ENCODE data around the gene DUSP19. TPM values are rescaled to one million over a fixed set of nuclear protein-coding genes. Genes with fewer than 3 reads are reported as not detected.

The DUSP19 gene
- total RNA-seq, 1 experiment from 2014 or later, result 1.8 TPM

DNA sequence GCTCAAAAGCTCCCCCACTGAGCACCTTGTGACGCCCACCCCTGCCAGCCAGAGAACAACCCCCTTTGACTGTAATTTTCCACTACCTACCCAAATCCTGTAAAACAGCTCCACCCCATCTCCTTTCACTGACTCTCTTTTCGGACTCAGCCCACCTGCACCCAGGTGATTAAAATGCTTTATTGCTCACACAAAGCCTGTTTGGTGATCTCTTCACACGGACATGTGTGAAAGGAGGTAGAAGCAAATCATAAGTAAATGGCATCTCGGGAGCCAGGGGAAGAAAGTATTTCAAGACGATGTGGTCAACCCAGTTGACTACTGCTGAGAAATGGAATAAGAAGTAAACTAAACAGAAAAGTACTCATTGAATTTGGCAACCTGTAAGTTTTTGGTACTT lies 29.1 kb upstream of the DUSP19 start:
- no peak overlapping the region for H3K18ac ChIP-seq (ENCODE audit: insufficient read length, low read depth, low read length)
- H3K4me1 ChIP-seq (ENCODE audit: insufficient read depth, low read length), result peaks cover 4% of the 10 kb centered on the region; the same call in 1 of the 2 replicates
- peak overlapping the region; percentile 26 for H3K4me2 ChIP-seq (ENCODE audit: insufficient read depth, insufficient read length, low read length)
- H3K23ac ChIP-seq (ENCODE audit: insufficient read length, low read depth, low read length), result no peak overlapping the region
- WGBS (ENCODE audit: extremely low coverage, insufficient read length, low lambda C conversion rate), result no CpG with 5 or more reads among the region's 5 CpGs
- no peak overlapping the region for H2AFZ ChIP-seq (ENCODE audit: low read length)
- no peaks in the 10 kb centered on the region for H3K27me3 ChIP-seq (ENCODE audit: insufficient read depth, low read length)
- H3K23me2 ChIP-seq (ENCODE audit: insufficient read length, low read depth, low read length, poor library complexity, severe bottlenecking), result no peaks in the 10 kb centered on the region
- H3K4ac ChIP-seq (ENCODE audit: low read depth, low read length), result no peak overlapping the region
- H4K5ac ChIP-seq (ENCODE audit: insufficient read length, low read depth, low read length), result no peak overlapping the region
- H2BK20ac ChIP-seq (ENCODE audit: low read depth, low read length, poor library complexity, severe bottlenecking), result no peak overlapping the region
- H2BK120ac ChIP-seq (ENCODE audit: low read depth, low read length, poor library complexity, severe bottlenecking), result no peak overlapping the region
- no peak overlapping the region for H2BK15ac ChIP-seq (ENCODE audit: low read depth, low read length)
- H3K56ac ChIP-seq (ENCODE audit: insufficient read length, low read depth, low read length), result no peak overlapping the region
- peak; percentile 38 for DNase-seq
- no peaks in the 10 kb centered on the region for H3K79me1 ChIP-seq (ENCODE audit: insufficient read depth, low read depth, low read length, poor library complexity, severe bottlenecking)
- H3K9me3 ChIP-seq (ENCODE audit: control insufficient read depth, low read depth, low read length), result no peaks in the 10 kb centered on the region
- peaks cover 16 to 20% of the 10 kb centered on the region in 2 experiments for H3K9me3 Mint-ChIP-seq
- no peaks in the 10 kb centered on the region for H4K20me1 ChIP-seq (ENCODE audit: control insufficient read depth, insufficient read depth, insufficient read length)
- H3K4me3 Mint-ChIP-seq, result no peak overlapping the region
- H3K9ac ChIP-seq (ENCODE audit: extremely low read depth, insufficient read length, low read length), result no peak overlapping the region
- peak overlapping the region; percentile 60 for H3K27ac ChIP-seq (ENCODE audit: insufficient read length, low read depth, low read length)
- peaks cover 5% of the 10 kb centered on the region for H3K27me3 Mint-ChIP-seq (ENCODE audit: low read depth)
- no peaks in the 10 kb centered on the region; the same call in 1 of the 2 replicates for H3K79me2 ChIP-seq (ENCODE audit: insufficient read depth, low read length)
- no peak overlapping the region for H3K14ac ChIP-seq (ENCODE audit: insufficient read depth, low read length)
- H4K8ac ChIP-seq (replicated peaks; ENCODE audit: insufficient read length, low read depth, low read length), result no peak overlapping the region
- H2BK5ac ChIP-seq (ENCODE audit: insufficient read length, low read length), result no peak overlapping the region
- no peak overlapping the region for H3T11ph ChIP-seq (ENCODE audit: low read length)
- no peak overlapping the region for H4K91ac ChIP-seq (ENCODE audit: insufficient read length, low read depth, low read length)
- TF ChIP-seq CTCF (conservative IDR thresholded peaks at IDR 0.05), result no peak
- peaks cover 0 to 2% of the 10 kb centered on the region in 2 experiments; a peak in 2 of 4 replicates for H3K4me1 Mint-ChIP-seq
- no peak overlapping the region for H2AK5ac ChIP-seq (ENCODE audit: insufficient read length, low read length)
- H2BK12ac ChIP-seq (ENCODE audit: insufficient read length, low read depth, low read length), result no peak overlapping the region
- no peak overlapping the region for H3K27ac Mint-ChIP-seq
- peaks cover 9 to 16% (median 12%) of the 10 kb centered on the region in 3 experiments for H3K36me3 Mint-ChIP-seq (ENCODE audit: insufficient read depth in 1 of 3, low read depth in 3 of 3)
